SW480 (cell line): ENCODE data around the gene ZBTB16.

Experiments used
- DNase-seq: peaks from one replicate; pipeline ENCODE4 v3.0.0-alpha.2; 2016; ENCODE audit warnings: low spot score

Gene ZBTB16

DNA sequence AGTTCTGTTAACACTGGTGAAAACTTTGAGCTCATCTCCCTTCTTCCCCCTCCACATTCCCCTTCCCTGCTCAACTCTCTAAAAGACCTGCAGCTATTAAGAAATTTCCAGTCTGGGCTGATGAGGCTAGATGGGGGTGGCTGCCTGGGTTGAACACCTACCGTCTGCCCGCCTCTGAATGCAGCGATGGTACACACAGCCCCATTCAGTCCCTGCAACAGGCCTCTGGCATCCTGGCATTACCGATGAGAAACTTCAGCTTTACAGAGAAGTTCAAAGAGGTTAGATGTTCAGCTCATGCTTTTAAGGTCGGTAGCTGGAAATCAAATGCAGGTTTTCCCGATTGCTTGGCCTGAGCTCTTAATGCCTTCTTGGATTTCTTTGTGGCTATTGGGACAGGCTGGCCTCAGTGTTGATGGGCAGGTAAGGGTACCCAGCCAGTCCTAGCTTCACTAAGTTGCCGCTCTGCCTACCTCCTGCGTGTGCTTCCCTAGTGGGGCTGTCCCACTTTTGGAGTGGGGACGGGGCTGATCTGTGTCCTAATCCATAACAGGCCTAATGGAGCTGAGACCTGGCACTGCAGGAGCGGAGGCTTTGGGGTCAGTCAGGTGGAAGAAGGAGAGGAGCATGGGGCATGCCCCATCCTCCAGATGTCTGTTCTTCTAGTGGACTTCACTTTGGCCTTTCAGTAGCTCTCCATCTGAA, 49.1 kb downstream of the ZBTB16 start:
- no peak for DNase-seq

DNA sequence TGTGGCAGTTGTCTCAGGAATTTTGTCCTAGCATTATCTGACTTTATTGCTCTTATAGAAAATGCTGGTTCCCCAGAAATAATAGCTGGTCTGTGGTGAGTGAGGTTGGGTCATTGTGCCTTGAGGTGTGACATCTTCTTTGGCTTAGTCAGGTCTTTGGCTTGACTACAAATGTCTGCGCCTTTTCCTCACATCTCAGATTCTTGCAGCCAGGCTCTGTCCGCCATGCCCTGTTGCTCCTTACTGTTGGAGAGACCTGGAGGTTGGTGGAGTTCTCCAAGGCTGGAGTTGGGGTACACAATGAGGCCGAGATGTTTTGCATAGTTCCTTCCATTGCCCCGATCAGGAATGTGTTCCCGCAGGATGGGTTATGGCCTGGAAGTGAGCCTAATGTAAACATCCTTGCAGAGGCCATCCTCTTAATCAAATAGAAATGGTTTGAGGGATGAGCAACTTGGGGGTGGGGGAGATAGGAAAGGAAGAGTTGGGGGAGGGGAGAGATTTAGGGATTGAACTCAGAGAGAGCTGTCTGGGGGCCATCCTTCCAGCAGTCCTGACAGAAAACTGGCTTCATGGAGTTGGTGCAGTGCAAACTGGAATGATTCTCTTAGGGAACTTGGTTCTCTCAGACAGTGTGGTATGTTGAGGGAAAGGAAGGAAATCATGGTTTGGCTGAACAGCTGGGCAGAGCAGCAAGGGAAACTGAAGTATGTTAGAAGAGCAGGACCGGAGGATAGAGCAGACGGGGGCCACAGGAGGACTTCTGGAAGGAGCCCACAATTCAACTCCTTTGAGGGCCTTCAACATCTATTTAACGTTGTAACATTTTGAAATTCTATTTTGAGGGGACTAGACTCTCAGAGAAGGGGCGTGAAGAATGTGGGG, 49.9 kb downstream of the ZBTB16 start:
- DNase-seq = no peak

DNA sequence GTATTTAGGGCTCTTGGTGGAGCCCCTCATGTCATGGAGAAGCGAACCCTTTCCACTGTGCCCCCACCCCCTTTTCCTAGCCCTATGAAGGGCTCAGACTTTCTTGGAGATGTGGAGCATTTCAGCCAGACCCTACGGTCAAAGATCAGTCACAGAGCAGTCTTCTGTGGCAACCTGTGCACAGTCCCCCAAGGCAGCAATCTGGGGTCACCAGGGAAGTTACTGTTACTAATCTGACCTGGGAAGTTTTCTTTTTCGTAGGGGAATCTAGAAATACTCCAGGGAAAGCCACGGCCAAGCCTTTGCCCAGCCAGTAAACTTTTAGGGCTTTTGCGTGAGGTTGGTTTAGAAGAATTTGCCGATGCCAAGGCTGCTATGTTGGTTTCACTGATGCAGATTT, 50.6 kb downstream of the ZBTB16 start:
- no peak for DNase-seq

DNA sequence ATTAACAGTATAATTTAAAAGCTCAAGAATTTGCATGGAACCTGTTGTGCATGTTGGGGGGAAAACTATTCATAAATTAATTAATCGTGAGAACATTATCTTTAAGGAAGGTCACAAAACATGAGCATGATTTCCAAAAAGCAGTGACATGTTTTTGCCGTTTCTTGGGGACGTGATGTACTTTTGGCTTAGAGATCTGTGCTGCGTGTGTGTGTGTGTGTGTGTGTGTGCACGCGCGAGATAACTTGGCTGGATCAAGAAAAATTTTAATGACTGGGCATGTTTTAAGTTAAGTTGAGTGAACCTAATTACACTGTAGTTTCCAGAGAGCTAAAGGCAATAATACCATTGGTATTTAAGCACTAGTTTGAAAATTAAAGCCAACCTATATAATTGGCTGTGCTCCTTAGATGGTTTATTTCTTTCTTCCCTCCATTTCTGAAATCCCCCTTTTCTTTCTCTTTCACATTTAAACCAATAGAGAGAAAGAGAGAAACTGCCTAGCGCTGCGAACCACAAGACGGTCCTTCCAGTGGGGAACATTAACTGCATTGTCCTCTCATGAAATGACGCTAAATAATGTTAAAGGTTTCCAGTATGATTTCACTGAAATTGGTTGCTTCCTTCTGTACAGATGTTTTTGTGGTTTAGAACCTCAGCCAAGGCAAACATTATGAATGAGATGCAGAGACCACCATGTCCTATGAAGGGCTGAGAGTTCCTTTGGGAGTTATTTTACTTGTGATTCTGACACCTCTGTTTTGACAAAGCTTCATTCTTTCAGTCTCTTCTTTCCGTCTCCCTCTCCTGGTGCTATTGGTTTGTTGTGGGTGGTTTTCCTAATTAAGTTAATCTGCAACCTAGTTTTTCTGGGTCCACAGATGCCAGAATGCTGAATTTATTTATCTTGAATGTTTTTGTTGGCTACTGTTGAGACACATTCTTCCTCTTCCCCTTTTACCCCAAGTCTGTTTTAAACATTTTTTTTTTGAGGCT, 51.7 kb downstream of the ZBTB16 start:
- no peak for DNase-seq

DNA sequence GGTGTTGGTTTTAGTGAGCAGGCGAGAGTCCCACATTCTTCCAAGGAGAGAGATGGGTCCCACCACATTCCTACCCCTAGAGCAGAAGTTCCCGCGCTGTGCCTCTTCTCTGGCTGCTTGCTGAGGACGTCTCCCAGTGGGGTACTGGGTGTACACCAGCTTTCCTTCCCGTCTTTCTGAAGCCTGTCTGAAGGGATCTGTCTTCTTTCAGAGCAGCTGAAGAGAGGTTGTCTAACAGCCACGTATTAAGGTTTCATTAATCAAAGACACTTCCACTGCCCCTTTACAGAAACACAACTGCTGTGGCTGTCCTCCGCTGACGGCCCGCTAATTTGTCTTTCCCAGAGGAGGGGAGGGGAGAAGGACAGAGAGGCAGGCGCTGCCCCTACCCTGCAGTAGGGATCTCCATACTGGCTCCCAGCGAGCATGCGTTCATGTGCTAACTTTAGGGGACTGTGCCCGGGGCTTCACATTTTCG, 56.0 kb downstream of the ZBTB16 start:
- DNase-seq = no peak

DNA sequence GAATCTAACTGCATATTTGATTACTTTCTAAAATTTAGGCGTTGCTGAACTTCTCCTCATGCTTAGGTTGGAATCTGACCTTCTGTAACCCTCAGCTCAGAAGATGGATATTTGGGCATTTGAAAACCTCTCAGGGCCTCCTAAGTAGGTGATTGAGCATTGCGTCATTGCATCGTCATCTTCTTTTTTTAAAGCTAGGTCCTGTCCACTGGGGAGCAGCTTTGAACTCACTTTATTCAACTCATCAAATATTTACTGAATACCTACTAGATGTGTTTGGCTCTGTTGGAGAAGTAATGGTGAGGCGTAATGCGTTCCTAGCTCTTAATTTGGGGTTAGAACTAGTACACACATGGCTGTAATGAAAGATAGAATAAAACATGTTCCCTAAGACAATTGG, 56.8 kb downstream of the ZBTB16 start:
- no peak for DNase-seq

DNA sequence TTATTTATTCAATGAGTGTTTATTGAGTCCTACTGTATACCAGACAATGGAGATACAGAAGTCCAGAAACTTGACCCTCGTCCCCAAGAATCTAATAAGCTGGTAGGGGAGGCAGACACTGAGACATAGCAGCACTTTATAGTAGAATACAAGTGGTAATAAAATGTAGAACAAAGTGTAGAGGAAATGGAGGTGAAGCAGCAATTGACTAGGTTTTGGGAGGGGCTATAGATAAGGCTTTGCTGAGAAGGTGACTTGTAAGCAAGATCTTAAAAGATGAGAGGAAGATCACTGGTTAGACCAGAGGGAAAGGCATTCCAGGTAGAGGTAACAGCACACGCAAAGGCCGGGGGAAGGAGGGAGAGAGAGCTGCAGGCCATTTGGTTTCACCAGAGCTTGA, 57.3 kb downstream of the ZBTB16 start:
- no peak for DNase-seq

DNA sequence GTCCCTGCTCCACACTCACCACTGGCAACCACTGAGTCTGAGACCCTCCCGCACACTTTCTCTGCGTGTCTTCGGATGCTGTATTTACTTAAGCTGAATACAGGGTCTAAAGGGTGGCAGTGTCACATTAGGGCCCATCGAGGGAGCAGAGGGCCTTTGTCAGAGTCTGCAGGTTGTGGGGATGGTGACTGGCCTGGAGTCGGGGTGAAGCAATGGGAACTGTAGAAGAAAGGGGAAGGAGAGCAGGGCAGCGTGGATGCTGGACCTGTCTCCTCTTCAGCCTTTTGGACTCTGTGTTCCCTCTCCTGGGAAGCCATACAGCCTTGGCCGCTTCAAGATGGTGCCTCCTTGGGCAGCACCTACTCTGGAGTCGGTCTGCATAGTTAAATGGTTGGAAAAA, 61.1 kb downstream of the ZBTB16 start:
- no peak for DNase-seq

DNA sequence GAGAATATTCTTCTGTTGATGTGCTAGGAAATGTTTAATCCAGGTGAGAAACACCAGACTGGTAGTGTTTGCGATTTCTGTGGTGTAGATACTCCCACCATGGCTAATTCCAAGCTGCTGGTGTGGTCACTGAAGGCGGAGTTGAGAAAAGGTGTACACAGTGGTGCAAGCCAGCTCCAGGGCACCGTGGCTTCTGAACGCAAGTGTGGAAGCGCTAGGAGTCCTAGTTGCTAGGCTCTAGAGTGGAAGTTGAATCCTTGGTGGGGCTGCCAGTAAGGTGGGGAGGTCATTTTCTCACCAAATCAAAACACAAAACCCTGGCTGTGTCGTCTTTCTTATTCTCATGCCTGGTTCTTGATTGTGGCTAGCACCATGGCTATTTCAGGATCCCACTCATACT, 61.6 kb downstream of the ZBTB16 start:
- DNase-seq = no peak

DNA sequence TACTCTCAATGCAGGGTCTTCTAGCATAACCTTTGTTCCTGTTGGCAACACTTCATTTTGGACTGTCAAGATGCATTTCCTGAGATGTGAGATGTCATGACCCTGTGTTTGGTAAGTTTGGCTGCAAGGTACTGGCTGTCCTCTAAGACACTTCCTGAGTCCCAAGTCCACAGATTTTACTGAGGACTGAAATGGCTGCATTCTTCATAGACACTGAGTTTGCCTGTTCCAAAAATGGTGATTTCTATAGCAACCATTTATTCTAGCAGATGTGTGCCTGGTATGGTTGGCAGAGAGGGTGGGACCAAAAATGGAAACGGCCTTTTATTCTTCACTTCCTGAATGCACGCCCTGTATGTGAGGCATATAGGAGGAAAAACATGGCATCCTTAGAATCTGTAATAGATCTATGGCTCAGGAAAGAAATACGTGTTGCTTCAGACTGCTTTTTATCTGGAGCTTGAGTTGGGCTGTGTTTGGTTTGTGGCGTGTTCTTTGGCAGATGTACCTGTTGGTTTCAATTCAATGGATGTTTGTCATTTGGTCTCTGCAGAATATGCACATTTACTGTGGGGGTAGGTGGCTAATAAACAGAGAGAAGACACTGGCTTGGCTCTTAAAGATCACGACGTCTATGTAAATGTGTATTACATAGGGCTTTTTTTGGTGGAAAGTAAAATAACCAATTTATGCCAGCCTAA, 62.4 kb downstream of the ZBTB16 start:
- DNase-seq = no peak

DNA sequence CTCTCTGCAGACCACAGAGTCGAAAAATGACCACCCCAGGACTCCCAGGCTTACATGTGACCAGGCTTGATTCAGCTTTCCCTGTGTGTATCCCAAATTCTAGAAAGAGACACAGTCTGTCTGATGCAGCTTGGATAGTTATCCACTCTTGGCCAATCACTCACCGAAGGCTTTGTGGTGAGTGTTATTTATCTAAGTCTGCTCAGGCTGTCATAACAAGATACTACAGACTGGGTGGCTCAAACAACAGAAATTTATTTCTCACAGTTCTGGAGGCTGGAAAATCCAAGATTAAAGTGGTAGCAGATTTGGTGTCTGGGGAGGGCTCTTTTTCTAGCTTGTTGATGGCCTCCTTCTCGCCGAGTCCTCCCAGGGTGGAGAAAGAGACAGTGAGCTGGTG, 63.2 kb downstream of the ZBTB16 start:
- DNase-seq = no peak

DNA sequence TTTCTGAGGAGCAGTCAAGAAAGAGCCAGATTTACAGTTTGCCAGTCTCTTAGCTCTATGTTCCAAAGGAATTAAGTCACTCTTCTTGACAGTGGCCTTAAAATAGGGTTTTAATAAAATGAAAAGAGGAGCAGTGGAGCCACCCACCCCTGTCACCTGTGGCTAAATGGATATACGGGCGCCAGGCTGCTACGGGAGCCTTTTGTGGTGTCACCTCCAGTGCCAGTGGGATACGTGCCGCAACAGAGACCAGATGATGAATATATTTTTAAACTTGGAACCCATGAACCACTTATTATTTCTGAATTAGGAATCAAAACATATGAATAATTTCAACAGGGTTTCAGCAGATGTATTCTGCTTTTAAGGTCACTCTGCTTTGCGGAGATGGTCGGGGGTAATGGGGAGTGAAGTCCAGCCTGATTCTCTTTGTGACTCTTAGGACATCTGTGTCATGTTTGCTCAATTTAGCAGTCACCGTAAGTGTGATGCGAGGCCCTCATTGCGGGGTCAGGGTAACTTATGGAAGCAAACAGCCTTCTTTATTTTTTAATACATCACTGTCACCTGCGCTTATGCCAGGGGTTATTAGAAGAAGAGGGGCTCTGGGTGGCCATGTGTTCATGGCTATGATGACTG, 64.3 kb downstream of the ZBTB16 start:
- no peak for DNase-seq

DNA sequence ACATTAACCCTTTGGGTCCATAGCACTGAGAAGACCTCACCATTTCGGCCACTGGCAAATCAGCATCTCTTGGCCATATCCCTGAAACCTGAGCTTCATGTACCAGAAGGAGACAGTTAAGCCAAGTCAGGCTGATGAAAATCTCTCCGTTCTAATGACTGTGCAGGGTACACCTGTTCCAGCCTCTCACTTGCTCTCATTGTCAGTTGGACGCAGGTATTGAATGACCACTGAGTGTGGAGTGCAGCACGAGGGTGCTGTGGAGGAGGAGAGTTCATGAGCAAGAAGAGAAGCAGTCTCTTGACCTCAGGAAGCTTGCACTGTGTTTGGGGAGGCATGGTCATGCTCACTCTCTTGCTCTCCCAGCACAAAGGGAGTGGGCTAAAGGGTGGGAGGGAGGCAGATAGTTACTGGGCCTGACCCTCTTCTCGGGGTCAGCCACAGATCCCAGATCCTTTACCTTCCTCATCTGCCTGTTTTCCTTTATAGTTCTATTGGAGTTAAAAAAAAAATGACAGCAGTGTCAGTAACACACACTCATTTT, 65.2 kb downstream of the ZBTB16 start:
- no peak for DNase-seq

DNA sequence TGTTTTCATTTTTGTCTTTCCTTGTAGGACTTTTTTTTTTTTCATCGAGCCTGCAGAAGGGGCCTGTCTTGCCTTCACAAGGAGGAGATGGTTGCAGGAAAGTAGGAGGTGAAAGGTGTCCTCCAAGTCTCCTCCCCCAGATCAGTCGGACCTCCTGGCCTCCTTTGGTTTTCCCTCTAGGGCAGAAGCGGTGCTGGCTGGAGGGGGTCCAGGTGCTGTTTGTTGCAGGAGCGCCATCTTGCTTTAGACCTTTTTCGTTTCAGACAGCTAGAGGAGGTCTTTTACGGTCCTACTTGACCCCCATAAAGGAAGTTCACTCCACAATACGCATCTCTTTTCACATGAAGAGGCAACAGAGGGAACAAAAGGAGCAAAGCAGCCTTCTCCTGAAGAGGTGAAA, 66.0 kb downstream of the ZBTB16 start:
- DNase-seq = no peak

DNA sequence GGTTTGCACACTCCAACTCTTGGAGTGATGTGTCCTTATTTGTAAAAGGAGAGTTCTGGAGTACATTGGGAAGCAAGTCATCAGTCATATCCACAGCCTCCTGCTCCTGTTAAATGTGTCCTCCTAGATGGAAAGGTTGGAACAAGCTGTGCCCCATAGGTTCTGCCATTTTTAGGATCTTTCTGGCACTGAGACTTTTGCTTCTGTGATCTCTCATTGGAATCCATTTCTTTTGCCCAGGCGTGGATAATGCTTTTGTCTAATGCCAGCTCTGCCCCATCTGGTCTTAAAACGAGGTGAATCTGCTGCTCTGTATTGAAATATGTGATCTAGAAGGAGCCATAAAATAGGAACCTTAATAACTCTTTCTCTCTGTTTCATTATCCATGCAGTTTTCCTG, 66.4 kb downstream of the ZBTB16 start:
- no peak for DNase-seq

DNA sequence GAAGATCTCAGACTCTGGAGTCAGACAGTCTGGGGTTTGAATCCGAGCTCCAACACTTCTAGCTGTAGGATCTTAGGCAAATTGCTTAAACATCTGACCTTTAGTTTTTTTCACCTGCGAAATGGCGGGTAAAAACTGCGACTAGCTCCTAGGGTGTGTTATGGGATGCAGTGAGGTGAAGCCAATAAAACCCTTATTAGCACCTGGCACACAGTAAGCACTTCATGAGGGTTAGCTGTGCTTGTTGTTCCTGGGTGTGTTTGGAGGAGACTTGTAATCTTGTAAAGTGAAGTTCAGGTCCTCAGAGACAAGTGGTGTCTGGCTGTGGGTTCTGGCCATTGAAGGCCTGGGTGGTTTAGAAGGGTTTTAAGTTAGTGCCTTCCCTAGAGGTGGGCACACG, 68.9 kb downstream of the ZBTB16 start:
- DNase-seq = no peak

DNA sequence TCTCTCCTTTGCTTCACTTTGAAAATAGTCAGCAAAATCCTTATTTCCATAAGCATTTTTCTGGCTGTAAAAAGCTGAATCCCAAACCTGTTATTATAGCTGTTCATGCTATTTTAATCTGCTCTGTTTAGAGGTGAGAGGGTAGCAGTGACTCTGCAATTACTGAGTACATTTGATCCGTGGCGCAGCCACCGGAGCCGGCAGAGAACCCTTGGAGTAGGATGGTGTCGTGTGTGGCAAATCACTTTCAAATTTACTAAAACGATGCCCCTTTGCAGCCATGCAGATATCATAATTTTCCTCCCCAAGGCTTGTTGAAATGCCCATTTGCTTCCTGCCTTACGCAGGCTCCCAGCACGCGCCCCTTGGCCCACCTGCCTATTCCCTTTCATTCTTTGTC, 69.6 kb downstream of the ZBTB16 start:
- no peak for DNase-seq

DNA sequence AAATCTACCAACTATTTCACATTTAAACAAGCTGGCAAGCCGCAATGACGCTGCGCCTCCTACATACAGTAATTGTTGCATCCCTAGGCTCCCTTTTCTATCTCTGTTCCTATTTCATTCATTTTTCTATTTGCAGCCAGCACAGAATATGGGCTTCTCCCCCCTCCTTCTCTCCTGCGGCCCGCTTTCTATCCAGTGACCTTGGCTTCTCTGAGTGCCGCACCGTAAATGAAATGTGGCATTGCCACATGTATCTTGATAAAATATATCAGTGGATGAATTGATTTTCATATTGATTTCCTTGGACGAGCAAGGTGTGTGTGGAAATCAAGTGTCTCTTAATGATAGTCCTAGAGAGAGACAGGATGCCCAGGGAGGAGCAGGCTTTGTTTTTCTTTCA, 70.2 kb downstream of the ZBTB16 start:
- no peak for DNase-seq

DNA sequence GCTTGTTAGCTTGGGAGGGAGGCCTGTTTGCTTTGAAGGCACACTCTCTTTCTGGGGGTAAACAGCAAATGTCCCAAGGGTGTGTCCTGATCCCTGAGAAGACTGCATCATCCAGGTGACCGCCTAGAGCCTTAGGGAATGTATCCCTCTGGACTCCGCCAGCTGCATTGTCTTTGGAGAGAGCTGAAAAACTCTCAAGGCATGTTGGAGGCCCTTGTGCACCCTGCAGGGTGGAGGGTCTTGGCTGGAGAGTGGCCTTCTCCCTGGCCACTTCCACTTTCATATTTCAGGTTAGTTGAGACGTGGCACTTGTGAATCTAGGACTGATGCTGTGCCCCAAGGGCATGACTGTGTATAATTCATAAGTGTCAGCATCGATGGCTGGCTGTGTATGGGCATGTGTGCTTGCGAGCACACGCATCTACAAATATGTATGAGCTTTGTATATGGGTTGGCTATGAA, 70.6 kb downstream of the ZBTB16 start:
- no peak for DNase-seq

DNA sequence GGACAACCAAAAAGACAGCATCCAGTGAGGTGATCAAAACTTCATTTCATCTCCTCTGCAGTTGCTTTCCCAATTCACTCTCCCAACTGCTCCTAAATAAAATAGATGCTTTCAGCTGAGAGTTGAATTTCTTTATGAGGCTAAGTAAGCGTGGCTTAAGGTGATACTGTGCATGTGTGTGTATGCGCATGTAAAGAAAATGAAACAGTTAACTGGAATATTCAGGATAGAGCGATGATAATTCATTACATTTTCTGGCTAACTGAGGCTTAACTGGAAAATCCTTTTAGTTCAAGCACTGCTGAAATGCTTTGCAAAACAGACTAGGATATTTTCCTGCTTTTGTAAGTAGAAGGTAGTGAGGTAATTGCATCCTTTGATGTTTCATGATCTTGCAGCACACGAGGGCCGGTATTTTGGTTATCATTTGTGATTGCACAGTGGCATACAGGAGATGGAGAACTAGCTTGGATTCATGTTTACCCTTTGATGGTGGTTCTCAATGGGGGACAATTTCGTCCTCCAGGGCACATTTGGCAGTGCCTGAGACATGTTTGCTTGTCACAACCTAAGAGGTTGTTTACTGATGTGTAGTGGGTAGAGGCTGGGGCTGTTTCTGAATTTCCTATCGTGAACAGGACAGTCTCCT, 71.2 kb downstream of the ZBTB16 start:
- DNase-seq = no peak
